HG03575 (cell line): ENCODE measurements around the gene ALKBH3.

Source experiments
- ATAC-seq: cut with Tn5 transposase; IDR thresholded peaks from one replicate; pipeline ENCODE4 v1.9.1; 2021; ENCODE audit not compliant: unreplicated experiment, insufficient number of reproducible peaks, low FRiP score; ENCODE audit errors: extremely low read depth

Gene ALKBH3

GRCh38 chr11:43880640-43881159 lies at the start of gene ALKBH3:
Gene ALKBH3 (plus strand): TSS chr11:43880831. CDS start chr11:43882653, 1,822 bp downstream.
- peak; percentile 93 for ATAC-seq

- ATAC-seq = no peak
These were observed 49.6 kb upstream of the ALKBH3 start for GRCh38 chr11:43830928-43831440.

- ATAC-seq = no peak
These were observed 48.1 kb upstream of the ALKBH3 start for GRCh38 chr11:43832536-43832935.

- no peak for ATAC-seq
These were observed 47.0 kb upstream of the ALKBH3 start for GRCh38 chr11:43833657-43834073.

- ATAC-seq = no peak
These were observed 46.3 kb upstream of the ALKBH3 start for GRCh38 chr11:43834286-43834685.

GRCh38 chr11:43835104-43835503 lies 45.5 kb upstream of the ALKBH3 start:
- ATAC-seq = no peak

- no peak for ATAC-seq
These were observed 42.8 kb upstream of the ALKBH3 start for GRCh38 chr11:43837879-43838278.

- ATAC-seq = no peak
These were observed 38.6 kb upstream of the ALKBH3 start for GRCh38 chr11:43842021-43842420.

- no peak for ATAC-seq
These were observed 34.8 kb upstream of the ALKBH3 start for GRCh38 chr11:43845816-43846215.

GRCh38 chr11:43852057-43852636 lies 28.5 kb upstream of the ALKBH3 start:
- ATAC-seq = no peak

GRCh38 chr11:43853781-43854180 lies 26.9 kb upstream of the ALKBH3 start:
- no peak for ATAC-seq

- ATAC-seq = no peak
These were observed 23.6 kb upstream of the ALKBH3 start for GRCh38 chr11:43856993-43857392.

- no peak for ATAC-seq
These were observed 19.5 kb upstream of the ALKBH3 start for GRCh38 chr11:43861141-43861540.

- ATAC-seq = no peak
These were observed 14.1 kb upstream of the ALKBH3 start for GRCh38 chr11:43866520-43866919.

GRCh38 chr11:43866969-43867368 lies 13.7 kb upstream of the ALKBH3 start:
- no peak for ATAC-seq

- ATAC-seq = peak; percentile 100
These were observed 11.6 kb upstream of the ALKBH3 start for GRCh38 chr11:43868852-43869567.

- ATAC-seq = no peak
These were observed 9.6 kb upstream of the ALKBH3 start for GRCh38 chr11:43871051-43871450.

GRCh38 chr11:43872995-43873394 lies 7.6 kb upstream of the ALKBH3 start:
- no peak for ATAC-seq

GRCh38 chr11:43874078-43874477 lies 6.6 kb upstream of the ALKBH3 start:
- no peak for ATAC-seq

GRCh38 chr11:43874738-43875137 lies 5.9 kb upstream of the ALKBH3 start:
- no peak for ATAC-seq
